ENCODE measurements around the gene CBFA2T3. TPM values are rescaled to one million over a fixed set of nuclear protein-coding genes. Genes with fewer than 3 reads are reported as not detected.

Gene CBFA2T3
- total RNA-seq, 1 experiment from 2014 or later, result 2.9 TPM

DNA sequence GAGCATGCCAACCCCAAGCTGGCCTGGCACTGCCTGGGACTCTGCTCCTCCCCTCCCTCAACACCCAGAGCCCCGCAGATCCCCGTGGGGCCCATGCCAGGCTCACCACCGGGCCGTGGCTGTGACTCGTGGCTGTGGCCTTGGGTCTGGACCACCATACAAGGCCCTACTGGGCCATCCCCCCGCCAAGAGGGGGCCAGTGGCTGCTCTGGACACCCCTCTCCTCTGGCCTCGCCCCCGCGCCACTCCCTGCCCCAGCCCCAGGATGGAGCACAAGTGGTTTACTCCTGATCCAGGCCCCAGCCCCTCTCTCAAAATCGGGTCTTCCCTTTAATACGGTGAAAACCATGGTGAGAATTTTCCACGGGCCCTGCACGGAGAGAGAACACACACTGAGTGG is 113.6 kb downstream of the CBFA2T3 start:
- no peak overlapping the region for H3K9ac ChIP-seq (ENCODE audit: extremely low read depth, insufficient read length, low read length)
- H2BK120ac ChIP-seq (ENCODE audit: low read depth, low read length, poor library complexity, severe bottlenecking), result no peak overlapping the region
- no peak overlapping the region for H2BK5ac ChIP-seq (ENCODE audit: insufficient read length, low read length)
- no peak overlapping the region for H2BK15ac ChIP-seq (ENCODE audit: low read depth, low read length)
- peaks cover 16 to 28% (median 18%) of the 10 kb centered on the region in 3 experiments; a peak in 6 of 7 replicates for H3K36me3 Mint-ChIP-seq (ENCODE audit: insufficient read depth in 1 of 3, low read depth in 3 of 3)
- no peak overlapping the region for H4K5ac ChIP-seq (ENCODE audit: insufficient read length, low read depth, low read length)
- no peak overlapping the region for H2AK5ac ChIP-seq (ENCODE audit: insufficient read length, low read length)
- no peaks in the 10 kb centered on the region for H3K4me1 ChIP-seq (ENCODE audit: insufficient read depth, low read length)
- TF ChIP-seq, protein P1, sequence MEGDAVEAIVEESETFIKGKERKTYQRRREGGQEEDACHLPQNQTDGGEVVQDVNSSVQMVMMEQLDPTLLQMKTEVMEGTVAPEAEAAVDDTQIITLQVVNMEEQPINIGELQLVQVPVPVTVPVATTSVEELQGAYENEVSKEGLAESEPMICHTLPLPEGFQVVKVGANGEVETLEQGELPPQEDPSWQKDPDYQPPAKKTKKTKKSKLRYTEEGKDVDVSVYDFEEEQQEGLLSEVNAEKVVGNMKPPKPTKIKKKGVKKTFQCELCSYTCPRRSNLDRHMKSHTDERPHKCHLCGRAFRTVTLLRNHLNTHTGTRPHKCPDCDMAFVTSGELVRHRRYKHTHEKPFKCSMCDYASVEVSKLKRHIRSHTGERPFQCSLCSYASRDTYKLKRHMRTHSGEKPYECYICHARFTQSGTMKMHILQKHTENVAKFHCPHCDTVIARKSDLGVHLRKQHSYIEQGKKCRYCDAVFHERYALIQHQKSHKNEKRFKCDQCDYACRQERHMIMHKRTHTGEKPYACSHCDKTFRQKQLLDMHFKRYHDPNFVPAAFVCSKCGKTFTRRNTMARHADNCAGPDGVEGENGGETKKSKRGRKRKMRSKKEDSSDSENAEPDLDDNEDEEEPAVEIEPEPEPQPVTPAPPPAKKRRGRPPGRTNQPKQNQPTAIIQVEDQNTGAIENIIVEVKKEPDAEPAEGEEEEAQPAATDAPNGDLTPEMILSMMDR (conservative IDR thresholded peaks at IDR 0.05), result no peak
- no peak overlapping the region for H3K18ac ChIP-seq (ENCODE audit: insufficient read length, low read depth, low read length)
- H3K4me2 ChIP-seq (ENCODE audit: insufficient read depth, insufficient read length, low read length), result no peak overlapping the region
- no peak overlapping the region for H3K23ac ChIP-seq (ENCODE audit: insufficient read length, low read depth, low read length)
- H4K8ac ChIP-seq (replicated peaks; ENCODE audit: insufficient read length, low read depth, low read length), result no peak overlapping the region
- no CpG with 5 or more reads among the region's 13 CpGs for WGBS (ENCODE audit: extremely low coverage, insufficient read length, low lambda C conversion rate)
- H3K79me1 ChIP-seq (ENCODE audit: insufficient read depth, low read depth, low read length, poor library complexity, severe bottlenecking), result no peaks in the 10 kb centered on the region
- no peaks in the 10 kb centered on the region for H3K27me3 ChIP-seq (ENCODE audit: insufficient read depth, low read length)
- H3K4me1 Mint-ChIP-seq, result no peaks in the 10 kb centered on the region
- H3K23me2 ChIP-seq (ENCODE audit: insufficient read length, low read depth, low read length, poor library complexity, severe bottlenecking), result no peaks in the 10 kb centered on the region
- no peaks in the 10 kb centered on the region for H4K20me1 ChIP-seq (ENCODE audit: control insufficient read depth, insufficient read depth, insufficient read length)
- H3K27me3 Mint-ChIP-seq (ENCODE audit: low read depth), result peaks cover 1% of the 10 kb centered on the region; the same call in 1 of the 2 replicates
- H2BK20ac ChIP-seq (ENCODE audit: low read depth, low read length, poor library complexity, severe bottlenecking), result no peak overlapping the region
- no peak overlapping the region for H3K4ac ChIP-seq (ENCODE audit: low read depth, low read length)
- no peaks in the 10 kb centered on the region; a peak in 1 of 5 replicates for H3K9me3 Mint-ChIP-seq
- no peak overlapping the region for H3K56ac ChIP-seq (ENCODE audit: insufficient read length, low read depth, low read length)
- H3K9me3 ChIP-seq (ENCODE audit: control insufficient read depth, low read depth, low read length), result no peaks in the 10 kb centered on the region
- H2AFZ ChIP-seq (ENCODE audit: low read length), result no peak overlapping the region
- no peak overlapping the region for H3K27ac Mint-ChIP-seq
- no peak overlapping the region for H3T11ph ChIP-seq (ENCODE audit: low read length)
- DNase-seq, result no peak
- no peak overlapping the region for H3K14ac ChIP-seq (ENCODE audit: insufficient read depth, low read length)
- no peak overlapping the region for H3K4me3 Mint-ChIP-seq
- no peak overlapping the region for H3K27ac ChIP-seq (ENCODE audit: insufficient read length, low read depth, low read length)
- H3K79me2 ChIP-seq (ENCODE audit: insufficient read depth, low read length), result no peaks in the 10 kb centered on the region
- H4K91ac ChIP-seq (ENCODE audit: insufficient read length, low read depth, low read length), result no peak overlapping the region
- H2BK12ac ChIP-seq (ENCODE audit: insufficient read length, low read depth, low read length), result no peak overlapping the region

Data from H9 (cell line).